ENCODE measurements around the gene BANF2. TPM values are rescaled to one million over a fixed set of nuclear protein-coding genes. Genes with fewer than 3 reads are reported as not detected.

The BANF2 gene
- polyA plus RNA-seq, 1 of the 3 experiments (the other 2 are of a cell fraction) = not detected

DNA sequence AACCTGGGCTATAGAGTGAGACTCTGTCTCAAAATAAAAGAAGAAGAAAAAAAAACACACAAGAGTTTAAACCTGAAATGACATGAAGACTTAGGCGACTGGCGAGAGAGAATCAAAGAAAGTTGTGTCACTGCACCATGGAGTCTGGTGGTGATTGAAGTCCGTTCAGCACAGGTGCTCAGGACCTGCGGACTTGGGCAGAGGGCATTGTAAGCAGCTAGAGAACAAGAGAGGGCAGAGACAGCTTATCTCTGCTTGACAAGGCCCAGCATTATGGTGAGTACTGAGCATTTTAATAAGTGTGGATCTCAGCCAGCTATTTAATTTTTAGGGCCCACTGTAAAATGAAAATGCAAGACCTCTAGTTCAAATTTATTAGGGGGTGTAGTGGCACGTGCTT, 31.5 kb downstream of the BANF2 start:
- Histone ChIP-seq H3K4me2 (no peak overlapping the region), H3K4me1 (ENCODE audit: control insufficient read depth in 1 of 2, insufficient read depth in 2 of 2, low read depth in 1 of 2, low read length in 1 of 2) (no peaks in the 10 kb centered on the region), H3K27me3 (ENCODE audit: insufficient read depth) (no peaks in the 10 kb centered on the region; the same call in 1 of the 2 replicates), H4K20me1 (ENCODE audit: insufficient read depth) (no peaks in the 10 kb centered on the region), H3K9ac (no peak overlapping the region), H3K9me2 (no peaks in the 10 kb centered on the region), H2AFZ (ENCODE audit: low read depth) (no peak overlapping the region), H3K79me2 (ENCODE audit: insufficient read depth) (no peaks in the 10 kb centered on the region), H3K27ac (ENCODE audit: low read depth in 2 of 2, low read length in 1 of 2) (no peak overlapping the region), H3K9me3 (no peaks in the 10 kb centered on the region), H3K36me3 (replicated peaks in 1 of 2; ENCODE audit: control insufficient read depth in 1 of 2, insufficient read depth in 2 of 2, low read length in 1 of 2) (no peaks in the 10 kb centered on the region), H3K4me3 (ENCODE audit: low read depth in 2 of 2, low read length in 1 of 2) (no peak overlapping the region), H3F3A (replicated peaks; ENCODE audit: insufficient read depth) (no peaks in the 10 kb centered on the region)
- DNase-seq = no peak
- ChIA-PET POLR2A (no interaction called here), CTCF (no interaction called here)
- 74% methylated on average over 5 of the region's 5 CpGs for WGBS (ENCODE audit: low lambda C conversion rate)
- TF ChIP-seq RFX5 (IDR thresholded peaks at IDR 0.05; ENCODE audit: low read length) = no peak

DNA sequence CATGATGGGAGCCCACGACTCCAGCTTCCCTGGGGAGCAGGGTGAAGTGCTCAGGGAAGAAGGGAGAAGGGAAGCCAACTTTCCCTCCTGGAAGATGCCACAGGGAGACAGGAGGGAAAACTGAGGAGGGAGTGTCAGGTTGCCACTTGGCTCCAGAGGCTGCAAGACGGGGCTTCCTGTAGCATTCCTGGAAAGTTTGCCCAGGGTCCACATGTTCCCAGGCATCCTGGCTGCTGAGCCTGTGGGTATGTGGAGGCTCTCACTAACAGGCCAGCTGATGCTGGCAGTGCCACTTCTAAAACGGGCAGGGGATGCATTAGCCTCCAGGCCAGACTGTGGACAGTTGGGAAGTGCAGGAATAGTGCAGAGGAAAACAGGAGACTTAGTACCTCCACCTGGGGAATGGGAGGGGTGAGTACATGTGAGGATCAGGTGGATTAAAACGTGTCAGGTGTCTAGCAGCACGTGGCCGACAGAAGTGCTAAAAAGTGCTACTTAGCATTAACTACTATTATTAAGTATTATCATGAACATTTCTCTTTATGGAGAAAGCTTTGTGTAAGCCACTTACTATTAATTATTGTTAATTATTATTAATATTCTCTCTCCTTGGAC, 33.2 kb downstream of the BANF2 start:
- TF ChIP-seq POLR2AphosphoS5 (IDR thresholded peaks at IDR 0.05; ENCODE audit: low read depth, low read length) = no peak
- TF ChIP-seq, protein P1, sequence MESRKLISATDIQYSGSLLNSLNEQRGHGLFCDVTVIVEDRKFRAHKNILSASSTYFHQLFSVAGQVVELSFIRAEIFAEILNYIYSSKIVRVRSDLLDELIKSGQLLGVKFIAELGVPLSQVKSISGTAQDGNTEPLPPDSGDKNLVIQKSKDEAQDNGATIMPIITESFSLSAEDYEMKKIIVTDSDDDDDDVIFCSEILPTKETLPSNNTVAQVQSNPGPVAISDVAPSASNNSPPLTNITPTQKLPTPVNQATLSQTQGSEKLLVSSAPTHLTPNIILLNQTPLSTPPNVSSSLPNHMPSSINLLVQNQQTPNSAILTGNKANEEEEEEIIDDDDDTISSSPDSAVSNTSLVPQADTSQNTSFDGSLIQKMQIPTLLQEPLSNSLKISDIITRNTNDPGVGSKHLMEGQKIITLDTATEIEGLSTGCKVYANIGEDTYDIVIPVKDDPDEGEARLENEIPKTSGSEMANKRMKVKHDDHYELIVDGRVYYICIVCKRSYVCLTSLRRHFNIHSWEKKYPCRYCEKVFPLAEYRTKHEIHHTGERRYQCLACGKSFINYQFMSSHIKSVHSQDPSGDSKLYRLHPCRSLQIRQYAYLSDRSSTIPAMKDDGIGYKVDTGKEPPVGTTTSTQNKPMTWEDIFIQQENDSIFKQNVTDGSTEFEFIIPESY (IDR thresholded peaks at IDR 0.05; ENCODE audit: borderline replicate concordance, low read depth) = no peak
- CTCF ChIA-PET = interaction anchor here (0.6 to 1.2 kb wide), 2 partner anchors 85 to 206 kb away, joined by 3 to 4 read pairs; no protein-coding TSS in a partner anchor

DNA sequence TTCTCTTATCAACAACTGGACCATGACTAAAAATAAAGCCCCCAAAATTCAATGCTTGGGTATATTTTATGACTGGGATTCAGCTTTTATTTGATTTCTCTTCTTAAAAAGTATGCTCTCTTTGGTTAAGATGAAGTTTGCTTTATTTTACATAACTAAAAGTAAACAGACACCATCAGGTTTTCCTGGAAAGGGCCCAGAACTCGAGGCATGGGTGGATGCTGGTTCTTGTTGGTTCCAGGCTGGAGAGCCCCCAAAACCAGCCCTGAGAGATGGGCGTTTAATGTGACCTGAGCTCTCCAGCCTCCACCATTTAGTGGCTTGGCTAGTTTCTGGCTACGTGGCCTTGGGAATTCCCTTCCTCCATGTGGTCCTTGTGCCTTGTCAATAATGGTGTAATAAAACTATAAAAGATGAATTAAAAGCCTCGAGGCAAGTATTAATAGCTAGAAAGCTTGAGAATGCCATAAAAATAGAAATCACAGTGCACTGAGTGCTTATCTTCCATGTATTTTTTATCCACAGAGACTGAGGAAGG, 34.1 kb downstream of the BANF2 start:
- Histone ChIP-seq H3K4me3 (ENCODE audit: low read depth in 2 of 2, low read length in 1 of 2) (no peak overlapping the region), H3K36me3 (replicated peaks in 1 of 2; ENCODE audit: control insufficient read depth in 1 of 2, insufficient read depth in 2 of 2, low read length in 1 of 2) (no peaks in the 10 kb centered on the region), H3K79me2 (ENCODE audit: insufficient read depth) (no peaks in the 10 kb centered on the region), H2AFZ (ENCODE audit: low read depth) (no peak overlapping the region), H3K9ac (no peak overlapping the region), H3K9me2 (no peaks in the 10 kb centered on the region), H3K9me3 (no peaks in the 10 kb centered on the region), H3K4me1 (ENCODE audit: control insufficient read depth in 1 of 2, insufficient read depth in 2 of 2, low read depth in 1 of 2, low read length in 1 of 2) (no peaks in the 10 kb centered on the region), H3F3A (replicated peaks; ENCODE audit: insufficient read depth) (no peaks in the 10 kb centered on the region), H3K27ac (ENCODE audit: low read depth in 2 of 2, low read length in 1 of 2) (no peak overlapping the region), H3K4me2 (no peak overlapping the region), H3K27me3 (ENCODE audit: insufficient read depth) (no peaks in the 10 kb centered on the region; the same call in 1 of the 2 replicates), H4K20me1 (ENCODE audit: insufficient read depth) (no peaks in the 10 kb centered on the region)
- WGBS (ENCODE audit: low lambda C conversion rate) = 21% methylated on average over 4 of the region's 4 CpGs
- no peak for DNase-seq
- CTCF ChIA-PET = interaction anchor here (1.2 kb wide), 1 partner anchor 205 kb away, joined by 3 read pairs; no protein-coding TSS in a partner anchor
- POLR2A ChIA-PET = no interaction called here
- TF ChIP-seq, protein P1 (IDR thresholded peaks at IDR 0.05; ENCODE audit: borderline replicate concordance, low read depth) = no peak
- TF ChIP-seq NFIC (IDR thresholded peaks at IDR 0.05; ENCODE audit: borderline replicate concordance) (no peak), PBX3 (IDR thresholded peaks at IDR 0.05) (no peak), FOXM1 (IDR thresholded peaks at IDR 0.05; ENCODE audit: low read depth) (no peak), TEAD4 (IDR thresholded peaks at IDR 0.05; ENCODE audit: borderline replicate concordance, insufficient read depth) (no peak), RCOR1 (IDR thresholded peaks at IDR 0.05; ENCODE audit: low read length) (no peak), RXRA (IDR thresholded peaks at IDR 0.05; ENCODE audit: borderline replicate concordance, low read depth) (no peak), RAD21 (IDR thresholded peaks at IDR 0.05; ENCODE audit: low read length) (no peak), USF2 (IDR thresholded peaks at IDR 0.05; ENCODE audit: borderline replicate concordance, low read depth, low read length) (no peak), FOXJ3 (CRISPR knock-in tag; IDR thresholded peaks at IDR 0.05) (no peak), MXI1 (IDR thresholded peaks at IDR 0.05; ENCODE audit: low read depth, low read length) (no peak), RFX5 (IDR thresholded peaks at IDR 0.05; ENCODE audit: low read length) (no peak), NRF1 (IDR thresholded peaks at IDR 0.05; ENCODE audit: low read depth, low read length) (no peak)

More for the DNA sequence above, 33.2 kb downstream of the BANF2 start:
- WGBS (ENCODE audit: low lambda C conversion rate) = 34% methylated on average over 5 of the region's 6 CpGs
- H3F3A ChIP-seq (replicated peaks; ENCODE audit: insufficient read depth) = no peaks in the 10 kb centered on the region
- H3K27me3 ChIP-seq (ENCODE audit: insufficient read depth) = no peaks in the 10 kb centered on the region; the same call in 1 of the 2 replicates
- no peaks in the 10 kb centered on the region for H3K4me1 ChIP-seq (ENCODE audit: control insufficient read depth in 1 of 2, insufficient read depth in 2 of 2, low read depth in 1 of 2, low read length in 1 of 2)
- no peak overlapping the region for H2AFZ ChIP-seq (ENCODE audit: low read depth)
- no peaks in the 10 kb centered on the region for H3K9me2 ChIP-seq
- H3K36me3 ChIP-seq (replicated peaks in 1 of 2; ENCODE audit: control insufficient read depth in 1 of 2, insufficient read depth in 2 of 2, low read length in 1 of 2) = no peaks in the 10 kb centered on the region
- no peaks in the 10 kb centered on the region for H3K9me3 ChIP-seq
- H3K27ac ChIP-seq (ENCODE audit: low read depth in 2 of 2, low read length in 1 of 2) = no peak overlapping the region
- no peak overlapping the region for H3K9ac ChIP-seq
- POLR2A ChIA-PET = no interaction called here
- no peak overlapping the region for H3K4me3 ChIP-seq (ENCODE audit: low read depth in 2 of 2, low read length in 1 of 2)
- no peaks in the 10 kb centered on the region for H3K79me2 ChIP-seq (ENCODE audit: insufficient read depth)
- no peak for DNase-seq
- H3K4me2 ChIP-seq = no peak overlapping the region
- H4K20me1 ChIP-seq (ENCODE audit: insufficient read depth) = no peaks in the 10 kb centered on the region
